ENCODE data around the gene MEAF6.

MEAF6 gene

GRCh38 chr1:37471345-37472231 is 43.0 kb downstream of the MEAF6 start:
- peak; percentile 79 for DNase-seq

- no peak for DNase-seq
These were observed 45.2 kb downstream of the MEAF6 start for GRCh38 chr1:37469386-37469785.

- no peak for DNase-seq
These were observed 46.5 kb downstream of the MEAF6 start for GRCh38 chr1:37468037-37468436.

- DNase-seq: peak; percentile 16
These were observed 48.7 kb downstream of the MEAF6 start for GRCh38 chr1:37465593-37466517.

- no peak for DNase-seq
These were observed 50.1 kb downstream of the MEAF6 start for GRCh38 chr1:37464443-37464842.

- DNase-seq: no peak
These were observed 52.7 kb downstream of the MEAF6 start for GRCh38 chr1:37461698-37462436.

- DNase-seq: no peak
These were observed 56.0 kb downstream of the MEAF6 start for GRCh38 chr1:37458551-37458950.

- DNase-seq: no peak
These were observed 58.0 kb downstream of the MEAF6 start for GRCh38 chr1:37456614-37457013.

- DNase-seq: no peak
These were observed 59.0 kb downstream of the MEAF6 start for GRCh38 chr1:37455516-37455915.

GRCh38 chr1:37453647-37454046 is 60.9 kb downstream of the MEAF6 start:
- DNase-seq: no peak

GRCh38 chr1:37452416-37452815 is 62.1 kb downstream of the MEAF6 start:
- no peak for DNase-seq

GRCh38 chr1:37449936-37450335 is 64.6 kb downstream of the MEAF6 start:
- DNase-seq: no peak

GRCh38 chr1:37448691-37449417 is 65.7 kb downstream of the MEAF6 start:
- DNase-seq: no peak

- no peak for DNase-seq
These were observed 66.4 kb downstream of the MEAF6 start for GRCh38 chr1:37448185-37448584.

- DNase-seq: no peak
These were observed 67.7 kb downstream of the MEAF6 start for GRCh38 chr1:37446874-37447273.

GRCh38 chr1:37442644-37443043 is 71.9 kb downstream of the MEAF6 start:
- DNase-seq: no peak

Data from midbrain (tissue), 1 donor.